Stimulated activated CD4-positive, alpha-beta T cell treated with anti-CD3 and anti-CD28 coated beads, Interleukin-12 subunit alpha, Interleukin-12 subunit beta, amount 100 ng/mL, for 4 hours (primary cell): ENCODE data around the gene ARL6IP4.

Experiments
- DNase-seq: peaks from one replicate; pipeline ENCODE4 v3.0.0-alpha.2; 2020

The ARL6IP4 gene

GRCh38 chr12:122959566-122960192 is 20.8 kb upstream of the ARL6IP4 start:
- DNase-seq: no peak

- DNase-seq: no peak
Measured at GRCh38 chr12:122960193-122960569, 20.3 kb upstream of the ARL6IP4 start.

DNA sequence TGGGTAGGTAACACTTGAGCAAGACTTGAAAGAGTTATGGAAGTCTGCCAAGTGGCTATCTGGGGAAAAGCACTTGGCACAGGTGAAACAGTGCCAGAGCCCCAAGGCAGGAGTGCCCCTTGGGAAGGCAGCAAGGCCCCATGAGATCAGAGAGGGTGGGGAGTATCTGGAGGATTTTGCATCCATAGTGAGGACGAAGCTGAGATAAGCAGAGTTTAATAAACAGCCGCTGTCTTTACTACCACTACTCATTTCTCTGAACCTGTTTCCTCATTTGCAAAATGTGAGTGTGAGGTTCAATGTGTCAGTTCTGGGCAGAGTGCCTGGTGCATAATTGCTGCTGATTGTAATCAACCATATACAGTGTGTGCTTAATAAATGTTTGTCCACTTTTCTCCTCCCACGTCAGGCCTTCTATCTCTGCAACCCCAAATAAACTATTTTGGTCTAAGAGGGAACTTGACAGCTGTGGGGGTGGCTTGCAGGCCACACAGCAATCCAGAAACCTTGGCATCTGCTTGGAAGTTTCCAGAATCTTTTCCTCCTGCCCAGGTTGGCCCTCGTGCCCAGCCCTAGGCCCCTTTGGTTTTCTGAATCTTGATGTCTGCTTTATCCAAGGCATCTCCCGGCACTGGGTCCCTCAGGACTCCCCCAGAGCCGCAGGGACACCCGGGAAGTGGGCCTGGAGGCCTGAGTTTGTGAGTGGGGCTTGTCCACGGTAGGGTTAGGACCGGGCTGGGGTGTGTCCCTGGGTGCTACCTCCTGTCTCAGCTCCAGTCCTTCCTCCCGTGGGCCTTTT is 18.8 kb upstream of the ARL6IP4 start:
- DNase-seq: no peak

- no peak for DNase-seq
Measured at GRCh38 chr12:122963941-122964265, 16.6 kb upstream of the ARL6IP4 start.

- DNase-seq: no peak
Measured at GRCh38 chr12:122964439-122965257, 15.8 kb upstream of the ARL6IP4 start.

DNA sequence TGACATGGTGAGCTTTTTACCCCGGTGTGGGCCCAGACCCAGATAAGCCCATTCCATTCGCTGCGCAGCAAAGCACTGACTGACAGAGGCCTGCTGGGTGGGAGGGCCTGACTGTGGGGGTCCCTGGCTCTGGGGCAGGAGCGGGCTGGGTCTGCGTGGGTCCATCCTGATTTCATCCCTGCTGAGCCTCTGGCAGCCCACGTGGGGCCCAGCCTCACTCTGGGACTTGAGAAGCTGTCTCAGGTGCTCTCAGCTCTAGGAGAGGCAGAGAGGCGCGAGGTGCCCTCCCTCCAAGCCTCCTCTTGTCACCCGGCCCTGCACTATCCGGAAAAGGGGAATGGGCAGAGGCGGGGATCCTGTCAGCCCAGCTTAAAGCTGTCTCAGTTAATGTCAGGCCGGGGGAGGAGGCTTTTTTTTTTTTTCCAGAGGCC is 15.1 kb upstream of the ARL6IP4 start:
- DNase-seq: no peak

DNA sequence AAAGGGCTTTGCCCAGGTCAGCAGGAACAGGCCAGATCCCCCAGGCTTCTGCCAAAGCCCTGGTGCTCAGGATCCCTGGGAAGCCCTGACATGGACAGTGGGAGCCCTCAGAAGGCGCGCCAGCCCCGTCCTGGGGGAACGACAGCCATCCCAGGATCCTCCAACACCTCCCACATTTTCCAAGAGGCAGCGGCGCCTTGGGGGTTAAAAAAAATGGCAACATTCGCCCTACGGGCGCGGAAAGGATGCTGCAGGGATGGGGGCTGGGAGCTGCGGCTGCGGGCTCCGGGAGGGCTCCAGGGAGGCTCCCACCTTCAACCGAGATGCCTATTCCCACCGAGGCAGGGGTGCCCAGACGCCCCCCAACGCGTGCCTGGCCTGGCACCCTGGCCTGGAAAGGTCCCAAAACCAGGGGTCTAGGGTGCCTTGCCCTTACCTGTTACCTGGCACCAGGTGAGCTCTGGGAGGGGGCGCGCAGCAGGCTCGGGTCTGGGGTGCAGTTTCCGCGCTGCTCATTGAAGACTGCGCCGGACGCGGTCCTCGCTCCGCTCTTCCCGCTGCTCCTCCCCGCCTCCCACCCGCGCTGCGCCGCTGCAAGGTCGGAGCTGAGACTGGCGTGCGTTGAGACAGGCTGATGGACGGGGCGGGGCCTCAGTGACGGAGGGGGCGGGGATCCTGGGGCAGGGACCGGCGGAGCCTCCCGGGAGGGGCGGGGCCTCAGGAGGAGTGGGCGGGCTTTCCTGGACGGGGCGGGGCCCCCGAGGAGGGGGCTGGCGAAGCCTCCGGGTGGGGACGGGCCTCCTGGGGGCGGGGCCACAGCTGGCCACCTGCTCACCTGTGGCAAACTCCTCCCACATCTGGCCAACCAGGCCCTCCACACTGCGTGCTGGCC is 14.4 kb upstream of the ARL6IP4 start, which contains the start of gene ABCB9:
ABCB9 (minus strand) TSS at position 613 of the 892 bp plus-strand sequence. CDS start 6,228 bp downstream, outside the sequence.
- peak; percentile 97 for DNase-seq

GRCh38 chr12:122966743-122967550 is 13.5 kb upstream of the ARL6IP4 start:
- no peak for DNase-seq

DNA sequence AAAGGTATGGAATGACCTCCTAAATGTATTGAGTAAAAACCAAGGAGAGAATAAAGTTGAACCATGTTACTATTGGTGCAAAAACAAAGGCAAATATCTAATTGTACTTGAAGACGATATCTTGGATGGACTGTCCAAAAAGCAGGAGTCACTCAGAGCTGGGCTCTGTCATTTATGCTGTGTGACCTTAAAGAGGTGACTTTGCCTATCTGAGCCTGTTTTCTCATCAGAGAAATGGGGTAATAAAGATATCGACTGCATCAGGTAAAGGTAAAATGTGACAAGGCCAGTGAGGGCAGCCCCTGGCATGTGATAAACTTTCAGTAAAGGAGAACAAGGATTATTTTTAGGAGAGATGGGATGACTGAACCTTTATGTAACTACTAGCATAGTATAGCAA is 12.4 kb upstream of the ARL6IP4 start:
- DNase-seq: no peak

- DNase-seq: no peak
Measured at GRCh38 chr12:122969676-122970075, 10.8 kb upstream of the ARL6IP4 start.

DNA sequence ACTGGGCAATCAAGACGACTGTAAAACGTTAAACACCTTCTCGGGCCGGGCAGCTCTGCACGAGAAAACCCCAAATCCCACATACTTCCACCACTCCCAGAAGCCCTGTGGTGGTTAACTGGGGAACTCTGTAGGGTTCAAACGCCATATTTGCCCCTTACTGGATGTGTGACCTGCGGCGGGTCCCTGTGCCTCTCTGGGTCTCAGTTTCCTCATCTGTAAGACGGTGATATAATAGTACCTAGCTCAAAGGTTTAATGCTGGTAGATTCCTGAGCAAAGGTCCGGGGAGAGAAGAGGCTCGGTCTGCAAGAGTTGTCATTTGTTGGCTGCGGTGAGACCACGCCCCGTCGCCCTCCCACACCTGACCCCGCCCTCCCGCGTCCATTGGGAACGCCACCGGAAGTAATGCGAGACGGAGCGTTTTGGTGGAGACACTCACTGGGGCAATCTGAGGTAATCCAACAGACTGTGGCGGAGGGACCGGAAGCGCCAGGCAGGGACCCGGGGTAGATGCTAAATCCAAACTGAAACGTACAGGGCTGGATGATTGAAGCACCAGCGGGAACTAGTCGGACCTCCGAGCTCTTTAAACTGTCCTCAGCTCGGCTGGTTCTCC is 6.1 kb upstream of the ARL6IP4 start:
- DNase-seq: peak; percentile 99

GRCh38 chr12:122974892-122975789 is 5.3 kb upstream of the ARL6IP4 start, which contains the start of gene OGFOD2:
Gene OGFOD2, plus strand, starts transcription at chr12:122975244. Its CDS starts 8 bp downstream, at chr12:122975252.
- peak; percentile 87 for DNase-seq

GRCh38 chr12:122975790-122976647 is 4.5 kb upstream of the ARL6IP4 start:
- DNase-seq: no peak

GRCh38 chr12:122976648-122976975 is 3.9 kb upstream of the ARL6IP4 start:
- no peak for DNase-seq

DNA sequence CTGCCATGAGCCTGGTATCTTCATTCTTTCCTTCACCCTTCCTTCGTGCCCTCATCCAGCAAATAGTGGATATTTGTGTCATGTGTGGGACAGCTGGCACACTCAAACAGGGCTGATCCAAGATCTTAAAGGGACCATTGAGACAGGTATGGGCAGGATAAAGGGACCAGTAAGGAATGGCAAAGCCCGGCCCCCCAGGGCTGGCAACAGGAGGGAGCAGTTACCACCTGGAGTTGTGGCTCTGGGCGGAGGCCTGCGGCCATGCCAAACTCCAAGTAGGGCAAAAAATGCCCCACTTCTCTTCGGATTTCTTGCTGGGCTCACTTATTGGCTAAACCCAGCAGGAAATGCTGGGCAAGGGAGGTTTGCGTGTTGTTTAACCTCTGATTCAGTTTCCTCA is 3.3 kb upstream of the ARL6IP4 start:
- DNase-seq: no peak

DNA sequence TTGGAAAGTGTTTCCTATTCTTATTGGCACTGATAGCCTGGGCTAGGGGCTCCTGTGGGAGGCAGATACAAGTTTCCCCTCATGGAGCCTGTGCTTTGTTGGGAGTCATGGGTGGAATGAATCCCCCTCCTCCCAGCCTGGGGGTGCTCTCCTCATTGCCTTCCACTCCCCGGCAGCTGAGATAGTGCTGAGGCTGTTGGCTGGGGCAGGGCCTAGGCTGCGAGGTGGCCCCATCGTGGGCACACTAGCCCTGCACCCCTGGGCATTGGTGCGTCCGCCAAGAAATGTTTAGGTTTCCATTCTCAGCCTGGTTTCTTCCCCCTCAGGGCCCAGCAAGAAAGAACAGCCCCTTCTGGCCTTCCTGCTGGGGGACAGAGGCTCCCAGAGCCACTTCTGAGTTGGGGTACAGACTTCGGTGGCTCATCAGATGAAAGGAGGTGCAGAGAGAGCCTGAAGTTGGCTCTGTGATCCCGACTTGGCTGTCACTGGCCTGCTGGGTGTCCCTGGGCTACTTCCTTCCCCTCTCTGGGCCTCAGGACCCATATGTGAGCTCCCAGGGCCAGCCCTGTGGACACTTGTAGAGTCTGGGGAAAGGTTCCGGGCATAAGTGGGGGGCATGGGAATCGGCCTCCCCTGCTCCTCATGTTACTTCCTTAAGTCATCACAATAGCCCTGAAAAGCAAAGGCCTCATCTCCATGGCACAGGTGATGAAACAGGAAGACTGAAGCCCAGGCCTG is 2.7 kb upstream of the ARL6IP4 start:
- DNase-seq: no peak

DNA sequence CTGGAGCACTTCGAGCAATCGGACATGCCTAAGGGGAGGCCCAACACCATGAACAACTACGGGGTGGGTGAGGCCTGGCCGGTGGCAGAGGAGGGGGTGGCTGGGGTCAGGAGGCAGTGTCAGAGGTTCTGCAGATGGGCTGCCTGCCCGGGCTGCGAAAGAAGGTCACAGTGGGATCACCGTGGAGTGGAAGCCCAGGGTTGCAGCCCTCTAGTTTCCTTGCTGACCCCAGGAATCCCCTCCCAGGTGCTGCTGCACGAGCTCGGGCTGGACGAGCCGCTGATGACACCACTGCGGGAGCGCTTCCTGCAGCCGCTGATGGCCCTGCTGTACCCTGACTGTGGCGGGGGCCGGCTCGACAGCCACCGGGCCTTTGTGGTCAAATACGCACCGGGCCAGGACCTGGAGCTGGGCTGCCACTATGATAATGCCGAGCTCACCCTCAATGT is 1.9 kb upstream of the ARL6IP4 start:
- DNase-seq: no peak
